ENCODE results near the gene CTNNA1.

Gene CTNNA1

DNA sequence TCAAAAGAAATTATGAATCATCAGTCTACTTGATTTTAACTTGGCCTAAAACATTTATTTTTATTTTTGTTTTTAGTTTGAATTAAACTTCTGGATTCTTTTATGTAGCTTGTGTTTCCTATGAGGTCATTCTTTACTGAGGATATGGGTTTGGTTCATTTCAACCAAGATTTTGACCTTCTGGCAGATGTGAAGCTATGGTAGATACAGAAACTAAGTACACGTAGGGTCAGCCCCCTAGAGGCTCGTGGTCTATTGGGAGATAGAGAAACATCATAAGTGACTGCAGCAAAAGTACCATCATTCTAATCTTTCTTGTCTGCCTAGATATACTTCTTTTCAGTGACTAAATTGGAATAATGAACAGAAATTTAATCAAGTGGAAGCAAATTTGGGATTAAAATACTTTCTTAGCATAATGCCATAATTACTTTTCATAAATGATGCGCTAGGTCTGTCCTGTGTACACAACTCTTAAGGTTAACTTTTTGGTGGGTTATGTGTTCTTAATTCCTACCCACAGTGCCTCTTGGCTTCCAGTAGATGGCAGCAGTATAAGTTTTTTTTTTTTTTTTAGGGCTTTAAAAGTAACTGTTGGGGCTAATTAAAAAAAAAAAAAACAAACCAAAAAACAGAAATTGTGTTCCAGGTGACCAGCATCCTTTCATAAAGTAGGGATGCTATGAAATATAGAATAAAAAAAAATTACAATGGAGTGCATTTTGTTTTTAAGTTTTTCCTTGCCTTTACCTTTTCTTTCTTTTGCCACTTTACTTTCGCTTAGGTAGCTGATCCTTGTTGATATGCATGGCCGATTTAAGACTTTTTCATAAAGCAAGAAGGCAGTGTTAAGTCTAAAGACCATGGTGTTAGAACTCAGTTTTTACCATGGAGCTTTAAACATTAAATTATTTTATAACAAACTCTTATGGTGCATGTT lies 72.0 kb downstream of the CTNNA1 start (continued):
- TF ChIP-seq ZFP3 (tag by site-specific recombination; IDR thresholded peaks at IDR 0.05; ENCODE audit: low read depth) (no peak), ZNF157 (tag by site-specific recombination; IDR thresholded peaks at IDR 0.05) (no peak), GLI4 (tag by site-specific recombination; IDR thresholded peaks at IDR 0.05) (no peak), ZNF596 (tag by site-specific recombination; IDR thresholded peaks at IDR 0.05) (no peak), ZBTB8A (tag by site-specific recombination; IDR thresholded peaks at IDR 0.05) (no peak), YY1 (tag by site-specific recombination; IDR thresholded peaks at IDR 0.05) (no peak), ZNF391 (tag by site-specific recombination; IDR thresholded peaks at IDR 0.05; ENCODE audit: borderline replicate concordance, low read depth) (no peak), ZNF544 (tag by site-specific recombination; IDR thresholded peaks at IDR 0.05) (no peak), ZBTB21 (tag by site-specific recombination; IDR thresholded peaks at IDR 0.05) (peak; percentile 43; the same call in 1 of the 2 replicates), MZF1 (tag by site-specific recombination; IDR thresholded peaks at IDR 0.05; ENCODE audit: borderline replicate concordance) (no peak), ZNF501 (tag by site-specific recombination; IDR thresholded peaks at IDR 0.05) (no peak), ZNF37A (tag by site-specific recombination; IDR thresholded peaks at IDR 0.05) (no peak), ZNF785 (tag by site-specific recombination; IDR thresholded peaks at IDR 0.05) (no peak), ZNF423 (tag by site-specific recombination; IDR thresholded peaks at IDR 0.05) (no peak)
- TF ChIP-seq, protein P1, sequence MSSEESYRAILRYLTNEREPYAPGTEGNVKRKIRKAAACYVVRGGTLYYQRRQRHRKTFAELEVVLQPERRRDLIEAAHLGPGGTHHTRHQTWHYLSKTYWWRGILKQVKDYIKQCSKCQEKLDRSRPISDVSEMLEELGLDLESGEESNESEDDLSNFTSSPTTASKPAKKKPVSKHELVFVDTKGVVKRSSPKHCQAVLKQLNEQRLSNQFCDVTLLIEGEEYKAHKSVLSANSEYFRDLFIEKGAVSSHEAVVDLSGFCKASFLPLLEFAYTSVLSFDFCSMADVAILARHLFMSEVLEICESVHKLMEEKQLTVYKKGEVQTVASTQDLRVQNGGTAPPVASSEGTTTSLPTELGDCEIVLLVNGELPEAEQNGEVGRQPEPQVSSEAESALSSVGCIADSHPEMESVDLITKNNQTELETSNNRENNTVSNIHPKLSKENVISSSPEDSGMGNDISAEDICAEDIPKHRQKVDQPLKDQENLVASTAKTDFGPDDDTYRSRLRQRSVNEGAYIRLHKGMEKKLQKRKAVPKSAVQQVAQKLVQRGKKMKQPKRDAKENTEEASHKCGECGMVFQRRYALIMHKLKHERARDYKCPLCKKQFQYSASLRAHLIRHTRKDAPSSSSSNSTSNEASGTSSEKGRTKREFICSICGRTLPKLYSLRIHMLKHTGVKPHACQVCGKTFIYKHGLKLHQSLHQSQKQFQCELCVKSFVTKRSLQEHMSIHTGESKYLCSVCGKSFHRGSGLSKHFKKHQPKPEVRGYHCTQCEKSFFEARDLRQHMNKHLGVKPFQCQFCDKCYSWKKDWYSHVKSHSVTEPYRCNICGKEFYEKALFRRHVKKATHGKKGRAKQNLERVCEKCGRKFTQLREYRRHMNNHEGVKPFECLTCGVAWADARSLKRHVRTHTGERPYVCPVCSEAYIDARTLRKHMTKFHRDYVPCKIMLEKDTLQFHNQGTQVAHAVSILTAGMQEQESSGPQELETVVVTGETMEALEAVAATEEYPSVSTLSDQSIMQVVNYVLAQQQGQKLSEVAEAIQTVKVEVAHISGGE (tag by site-specific recombination; conservative IDR thresholded peaks at IDR 0.05; ENCODE audit: low read depth) = no peak
- TF ChIP-seq, protein P2, sequence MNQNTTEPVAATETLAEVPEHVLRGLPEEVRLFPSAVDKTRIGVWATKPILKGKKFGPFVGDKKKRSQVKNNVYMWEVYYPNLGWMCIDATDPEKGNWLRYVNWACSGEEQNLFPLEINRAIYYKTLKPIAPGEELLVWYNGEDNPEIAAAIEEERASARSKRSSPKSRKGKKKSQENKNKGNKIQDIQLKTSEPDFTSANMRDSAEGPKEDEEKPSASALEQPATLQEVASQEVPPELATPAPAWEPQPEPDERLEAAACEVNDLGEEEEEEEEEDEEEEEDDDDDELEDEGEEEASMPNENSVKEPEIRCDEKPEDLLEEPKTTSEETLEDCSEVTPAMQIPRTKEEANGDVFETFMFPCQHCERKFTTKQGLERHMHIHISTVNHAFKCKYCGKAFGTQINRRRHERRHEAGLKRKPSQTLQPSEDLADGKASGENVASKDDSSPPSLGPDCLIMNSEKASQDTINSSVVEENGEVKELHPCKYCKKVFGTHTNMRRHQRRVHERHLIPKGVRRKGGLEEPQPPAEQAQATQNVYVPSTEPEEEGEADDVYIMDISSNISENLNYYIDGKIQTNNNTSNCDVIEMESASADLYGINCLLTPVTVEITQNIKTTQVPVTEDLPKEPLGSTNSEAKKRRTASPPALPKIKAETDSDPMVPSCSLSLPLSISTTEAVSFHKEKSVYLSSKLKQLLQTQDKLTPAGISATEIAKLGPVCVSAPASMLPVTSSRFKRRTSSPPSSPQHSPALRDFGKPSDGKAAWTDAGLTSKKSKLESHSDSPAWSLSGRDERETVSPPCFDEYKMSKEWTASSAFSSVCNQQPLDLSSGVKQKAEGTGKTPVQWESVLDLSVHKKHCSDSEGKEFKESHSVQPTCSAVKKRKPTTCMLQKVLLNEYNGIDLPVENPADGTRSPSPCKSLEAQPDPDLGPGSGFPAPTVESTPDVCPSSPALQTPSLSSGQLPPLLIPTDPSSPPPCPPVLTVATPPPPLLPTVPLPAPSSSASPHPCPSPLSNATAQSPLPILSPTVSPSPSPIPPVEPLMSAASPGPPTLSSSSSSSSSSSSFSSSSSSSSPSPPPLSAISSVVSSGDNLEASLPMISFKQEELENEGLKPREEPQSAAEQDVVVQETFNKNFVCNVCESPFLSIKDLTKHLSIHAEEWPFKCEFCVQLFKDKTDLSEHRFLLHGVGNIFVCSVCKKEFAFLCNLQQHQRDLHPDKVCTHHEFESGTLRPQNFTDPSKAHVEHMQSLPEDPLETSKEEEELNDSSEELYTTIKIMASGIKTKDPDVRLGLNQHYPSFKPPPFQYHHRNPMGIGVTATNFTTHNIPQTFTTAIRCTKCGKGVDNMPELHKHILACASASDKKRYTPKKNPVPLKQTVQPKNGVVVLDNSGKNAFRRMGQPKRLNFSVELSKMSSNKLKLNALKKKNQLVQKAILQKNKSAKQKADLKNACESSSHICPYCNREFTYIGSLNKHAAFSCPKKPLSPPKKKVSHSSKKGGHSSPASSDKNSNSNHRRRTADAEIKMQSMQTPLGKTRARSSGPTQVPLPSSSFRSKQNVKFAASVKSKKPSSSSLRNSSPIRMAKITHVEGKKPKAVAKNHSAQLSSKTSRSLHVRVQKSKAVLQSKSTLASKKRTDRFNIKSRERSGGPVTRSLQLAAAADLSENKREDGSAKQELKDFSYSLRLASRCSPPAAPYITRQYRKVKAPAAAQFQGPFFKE (tag by site-specific recombination; IDR thresholded peaks at IDR 0.05; ENCODE audit: borderline replicate concordance) = no peak
- TF ChIP-seq, protein P3, sequence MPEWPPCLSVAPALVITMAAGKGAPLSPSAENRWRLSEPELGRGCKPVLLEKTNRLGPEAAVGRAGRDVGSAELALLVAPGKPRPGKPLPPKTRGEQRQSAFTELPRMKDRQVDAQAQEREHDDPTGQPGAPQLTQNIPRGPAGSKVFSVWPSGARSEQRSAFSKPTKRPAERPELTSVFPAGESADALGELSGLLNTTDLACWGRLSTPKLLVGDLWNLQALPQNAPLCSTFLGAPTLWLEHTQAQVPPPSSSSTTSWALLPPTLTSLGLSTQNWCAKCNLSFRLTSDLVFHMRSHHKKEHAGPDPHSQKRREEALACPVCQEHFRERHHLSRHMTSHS (tag by site-specific recombination; IDR thresholded peaks at IDR 0.05) = no peak

Data from HEK293 (cell line).